Ovary (tissue), 9 donors: ENCODE measurements around the gene LENG9. TPM values are rescaled to one million over a fixed set of nuclear protein-coding genes. Genes with fewer than 3 reads are reported as not detected.
"Not testable (repeated sequence)": the region's sequence is repeated elsewhere in the genome, so short reads cannot be mapped to it uniquely, and the experiment has no call there.

ENCODE experiments used
- DNase-seq, 5 donors: peaks; one replicate each; pipeline ENCODE4 v3.0.0-alpha.2; 2019 to 2020
- H3K27ac ChIP-seq, 2 donors: fragments of 200-600 bp; one replicate each; pipeline versions ENCODE4 v1.5.1 to v1.8.0; 2019 to 2022
- H3K27me3 ChIP-seq: fragments of 200-600 bp; one replicate; pipeline ENCODE4 v1.8.0; 2022
- H3K36me3 ChIP-seq: fragments of 200-600 bp; sonication (generic); one replicate; pipeline ENCODE4 v1.5.1; 2019
- H3K4me1 ChIP-seq: one replicate; pipeline ENCODE4 v1.8.1; 2013; ENCODE audit warnings: mild to moderate bottlenecking, moderate library complexity; ENCODE audit not compliant: insufficient read depth
- H3K4me3 ChIP-seq: fragments of 200-600 bp; sonication (generic); one replicate; pipeline ENCODE4 v1.5.1; 2017
- H3K9me3 ChIP-seq, 2 donors: fragments of 200-600 bp in 1 of 2; sonication (generic) in 1 of 2; one replicate each; pipeline versions ENCODE4 v1.5.1 to v1.8.1; 2013 to 2019; ENCODE audit warnings: mild to moderate bottlenecking in 1 of 2, moderate library complexity in 1 of 2
- CTCF ChIP-seq, 3 donors: fragments of 450-650 bp in 2 of 3; fragments of 200-600 bp in 1 of 3; IDR thresholded peaks; one replicate each; pipeline versions ENCODE4 v1.5.1 to v1.8.0; 2016 to 2022; ENCODE audit warnings: antibody characterized with exemption in 3 of 3, mild to moderate bottlenecking in 1 of 3
- EP300 ChIP-seq: sonication (generic); formaldehyde crosslinking; IDR thresholded peaks from one replicate; pipeline ENCODE4 v1.6.1; 2017; ENCODE audit warnings: antibody characterized with exemption
- POLR2A ChIP-seq: fragments of 450-650 bp; IDR thresholded peaks from one replicate; pipeline ENCODE4 v1.6.1; 2017; ENCODE audit warnings: antibody characterized with exemption, mild to moderate bottlenecking, moderate library complexity
- WGBS, 3 donors: extraction: QIAGEN DNeasy Blood & Tissue Kit in 1 of 3; methylation state at CpG; one replicate each; pipeline versions ENCODE4 v1.1.5 to v1.1.7; 2013 to 2017; 5-methylcytosine and 5-hydroxymethylcytosine counted together
- intact Hi-C, 4 donors: fragments of 100-400 bp; cut with DNase I; formaldehyde crosslinking; loops; one replicate each; pipeline versions ENCODE4 v1.11.0 to v1.15.1; 2022 to 2023
- polyA plus RNA-seq, 2 donors: library from polyadenylated mRNA; stranded (reverse); fragments of 200-250 nt in 1 of 2; fragments of 350-450 nt in 1 of 2; fragmentation: Illumina TruSeq in 1 of 2; extraction: RNeasy Lipid Tissue Mini Kit (QIAGEN cat#74804) in 1 of 2; gene quantifications; one replicate each; pipeline ENCODE4 v1.2.3, GENCODE V29; 2013 to 2014
- total RNA-seq, 7 donors: library from RNA; depleted of rRNA in 2 of 7; stranded (reverse); fragments of >200 nt in 2 of 7; fragmentation: NEBNext Ultra II Directional in 3 of 7; extraction: Animal tissue kit (Norgen Biotek cat#: 25700) in 3 of 7; gene quantifications; one replicate each; pipeline versions ENCODE4 v1.1.0 to v1.2.4, GENCODE V29; 2016 to 2023
- donor health status: DM: no; HTN: no; CAD: no; lungs with moderate emphysema.
- donor health status: DM: no; HTN: no; CAD: no.
- donor health status: Bipolar disorder and iron deficiency.
- donor health status: DM: yes; HTN: yes; CAD: no.
- donor health status: DM: no; HTN: no; CAD: no.
- donor health status: DM: yes; HTN: yes; CAD: no.

LENG9 gene
- total and polyA plus RNA-seq, 9 donors = 0.70 to 8.3 (median 4.1) TPM

- H3K4me3 ChIP-seq = no peak overlapping the region
- H3K4me1 ChIP-seq = peaks cover 4% of the 10 kb centered on the region
- no peaks in the 10 kb centered on the region for H3K9me3 ChIP-seq
- TF ChIP-seq POLR2A (no peak), EP300 (no peak), CTCF (IDR thresholded peaks at IDR 0.05) (no peak)
- WGBS, 3 donors = 62 to 71% (median 62%) methylated on average over 8 of the region's 8 CpGs
- DNase-seq = peak in 3 of 5 donors; percentile 34 to 48 (median 39)
- no peak overlapping the region for H3K27ac ChIP-seq
- no peaks in the 10 kb centered on the region for H3K27me3 ChIP-seq
- intact Hi-C loops = no loop called here
- H3K36me3 ChIP-seq = no peaks in the 10 kb centered on the region
Observed at GRCh38 chr19:54469496-54469934, 5.9 kb upstream of the LENG9 start.

- H3K4me3 ChIP-seq, H3K9me3 ChIP-seq, H3K36me3 ChIP-seq, intact Hi-C loops, H3K27me3 ChIP-seq, H3K27ac ChIP-seq, DNase-seq: not testable (repeated sequence)
- H3K4me1 ChIP-seq = peaks cover 12% of the 10 kb centered on the region
- 93 to 94% (median 94%) methylated on average over 14 of the region's 14 CpGs for WGBS, 3 donors
Observed at GRCh38 chr19:54466110-54466480, 2.5 kb upstream of the LENG9 start.

- peak in 4 of 5 donors; percentile 31 to 54 (median 43) for DNase-seq
- Histone ChIP-seq H3K4me3 (no peak overlapping the region), H3K27me3 (no peaks in the 10 kb centered on the region), H3K27ac (no peak overlapping the region), H3K9me3 (no peaks in the 10 kb centered on the region), H3K36me3 (no peaks in the 10 kb centered on the region), H3K4me1 (peaks cover 12% of the 10 kb centered on the region)
- TF ChIP-seq POLR2A (no peak), CTCF (IDR thresholded peaks at IDR 0.05) (no peak), EP300 (no peak)
- WGBS, 3 donors = 74 to 88% (median 77%) methylated on average over 48 to 49 of the region's 49 CpGs
- intact Hi-C loops = no loop called here
Observed at GRCh38 chr19:54465426-54466109, 2.0 kb upstream of the LENG9 start.

- Histone ChIP-seq H3K27ac (peak overlapping the region; percentile 25 to 68), H3K36me3 (no peaks in the 10 kb centered on the region), H3K4me1 (peaks cover 12% of the 10 kb centered on the region), H3K9me3 (no peaks in the 10 kb centered on the region), H3K4me3 (peak overlapping the region; percentile 56), H3K27me3 (no peaks in the 10 kb centered on the region)
- peak; percentile 73 to 87 (median 83) for DNase-seq
- WGBS, 3 donors = 11 to 19% (median 11%) methylated on average over 49 to 85 of the region's 87 CpGs
- TF ChIP-seq POLR2A (peak; percentile 27), CTCF (IDR thresholded peaks at IDR 0.05) (no peak), EP300 (no peak)
- intact Hi-C loops = no loop called here
Observed at GRCh38 chr19:54464630-54465425, 1.2 kb upstream of the LENG9 start.
